Large intestine (tissue), 3 donors: ENCODE data around the gene NRG2. TPM values are rescaled to one million over a fixed set of nuclear protein-coding genes. Genes with fewer than 3 reads are reported as not detected.

Source experiments
- DNase-seq, 2 donors: peaks; one replicate each; pipeline versions ENCODE4 v3.0.0 to v3.0.0-alpha.2; 2013
- H3K27ac ChIP-seq: one replicate; pipeline ENCODE4 v1.5.1; 2013; ENCODE audit warnings: low read length
- H3K27me3 ChIP-seq: 2 replicates; pipeline ENCODE4 v1.6.1; 2013; ENCODE audit warnings: low read length; ENCODE audit not compliant: control insufficient read depth, insufficient read depth
- H3K36me3 ChIP-seq: 2 replicates; pipeline ENCODE4 v1.6.1; 2013; ENCODE audit warnings: low read length; ENCODE audit not compliant: control insufficient read depth, insufficient read depth
- H3K4me1 ChIP-seq: one replicate; pipeline ENCODE4 v1.6.1; 2013; ENCODE audit warnings: low read length; ENCODE audit not compliant: control insufficient read depth, insufficient read depth
- H3K4me3 ChIP-seq: one replicate; pipeline ENCODE4 v1.5.1; 2013; ENCODE audit warnings: low read length
- H3K9me3 ChIP-seq: one replicate; pipeline ENCODE4 v1.6.1; 2013; ENCODE audit warnings: mild to moderate bottlenecking, low read depth, low read length, moderate library complexity; ENCODE audit not compliant: control insufficient read depth
- WGBS: methylation state at CpG from one replicate; pipeline ENCODE4 v1.1.5; 2013; ENCODE audit warnings: low lambda C conversion rate; ENCODE audit not compliant: insufficient coverage; 5-methylcytosine and 5-hydroxymethylcytosine counted together
- polyA plus RNA-seq: library from polyadenylated mRNA; unstranded; fragments of 120-200 nt; gene quantifications from one replicate; pipeline ENCODE4 v1.2.1, GENCODE V29; 2013

Gene NRG2
- polyA plus RNA-seq, 1 donor, result 1.1 TPM

GRCh38 chr5:139877129-139877597 is 165.9 kb downstream of the NRG2 start:
- H3K27me3 ChIP-seq, result peaks cover 39% of the 10 kb centered on the region
- no peak overlapping the region for H3K4me3 ChIP-seq
- no peaks in the 10 kb centered on the region for H3K9me3 ChIP-seq
- no peak for DNase-seq
- H3K4me1 ChIP-seq, result peaks cover 5% of the 10 kb centered on the region
- no CpG with 5 or more reads among the region's 6 CpGs for WGBS
- H3K36me3 ChIP-seq, result no peaks in the 10 kb centered on the region
- no peak overlapping the region for H3K27ac ChIP-seq

DNA sequence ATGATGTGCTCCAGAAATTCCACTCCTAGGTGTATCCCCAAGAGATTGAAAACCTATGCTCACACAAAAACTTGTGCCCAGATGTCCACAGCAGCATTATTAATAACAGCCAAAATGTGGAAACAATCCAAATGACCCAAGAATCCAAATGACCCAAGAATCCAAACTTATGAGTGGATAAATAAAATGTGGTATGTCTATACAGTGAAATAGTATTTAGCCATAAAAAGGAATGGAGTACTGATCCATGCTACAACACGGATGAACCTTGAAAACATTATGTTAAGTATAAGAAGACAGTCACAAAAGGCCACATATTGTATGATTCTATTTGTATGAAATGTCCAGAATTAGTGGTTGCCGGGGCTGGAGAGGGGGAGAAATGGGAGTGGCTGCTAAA is 167.1 kb downstream of the NRG2 start:
- Histone ChIP-seq H3K27ac (no peak overlapping the region), H3K4me1 (peaks cover 5% of the 10 kb centered on the region), H3K36me3 (no peaks in the 10 kb centered on the region), H3K9me3 (no peaks in the 10 kb centered on the region), H3K4me3 (no peak overlapping the region), H3K27me3 (peaks cover 37% of the 10 kb centered on the region)
- WGBS, result 92% methylated on average over 2 of the region's 2 CpGs
- no peak for DNase-seq

GRCh38 chr5:139872851-139873794 is 170.0 kb downstream of the NRG2 start:
- no CpG with 5 or more reads among the region's 16 CpGs for WGBS
- Histone ChIP-seq H3K4me1 (no peaks in the 10 kb centered on the region), H3K27me3 (peaks cover 22% of the 10 kb centered on the region), H3K27ac (no peak overlapping the region), H3K9me3 (no peaks in the 10 kb centered on the region), H3K4me3 (no peak overlapping the region), H3K36me3 (no peaks in the 10 kb centered on the region)
- DNase-seq, result no peak

DNA sequence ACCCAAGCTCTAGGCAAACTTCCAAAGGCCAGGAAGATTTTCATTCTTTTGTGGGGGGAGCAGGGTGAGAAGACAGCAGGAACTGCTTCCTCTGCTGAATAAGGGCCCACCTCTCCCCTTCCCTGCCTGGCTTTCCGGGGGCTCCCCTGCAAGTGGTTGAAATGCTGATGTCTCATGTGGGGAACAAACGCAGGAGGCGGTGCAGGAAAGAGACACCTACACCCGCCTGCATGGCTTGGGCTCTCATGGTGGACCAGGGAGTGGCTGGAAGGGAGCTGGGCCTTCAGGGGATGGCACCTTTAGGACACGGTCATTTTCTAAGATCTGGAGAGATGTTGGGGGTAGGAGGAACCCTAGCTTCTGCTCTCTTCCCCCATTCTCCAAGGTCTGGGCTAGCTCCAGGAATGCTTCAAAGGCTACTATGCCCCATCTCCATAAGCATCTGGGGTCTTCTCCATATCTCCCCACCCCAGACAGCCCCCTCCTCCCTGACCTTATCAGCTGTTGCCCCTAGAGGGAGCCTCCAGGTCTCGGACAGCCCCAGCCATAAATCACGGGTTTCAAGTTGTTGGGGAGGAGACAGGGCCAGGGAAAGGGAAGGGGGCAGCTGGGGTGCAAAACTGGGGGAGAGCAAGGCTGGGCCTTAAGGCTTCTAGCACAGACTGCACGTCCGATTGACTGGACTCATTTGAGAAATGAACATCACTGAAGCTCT is 170.9 kb downstream of the NRG2 start:
- Histone ChIP-seq H3K27ac (no peak overlapping the region), H3K9me3 (no peaks in the 10 kb centered on the region), H3K27me3 (peaks cover 23% of the 10 kb centered on the region), H3K4me1 (no peaks in the 10 kb centered on the region), H3K4me3 (no peak overlapping the region), H3K36me3 (no peaks in the 10 kb centered on the region)
- DNase-seq, result no peak
- WGBS, result no CpG with 5 or more reads among the region's 9 CpGs

- Histone ChIP-seq H3K36me3 (no peaks in the 10 kb centered on the region), H3K27me3 (peaks cover 25% of the 10 kb centered on the region), H3K27ac (no peak overlapping the region), H3K4me3 (no peak overlapping the region), H3K9me3 (no peaks in the 10 kb centered on the region), H3K4me1 (no peaks in the 10 kb centered on the region)
- no CpG with 5 or more reads among the region's 9 CpGs for WGBS
- DNase-seq, result no peak
These were observed 171.5 kb downstream of the NRG2 start for GRCh38 chr5:139871614-139872013.

DNA sequence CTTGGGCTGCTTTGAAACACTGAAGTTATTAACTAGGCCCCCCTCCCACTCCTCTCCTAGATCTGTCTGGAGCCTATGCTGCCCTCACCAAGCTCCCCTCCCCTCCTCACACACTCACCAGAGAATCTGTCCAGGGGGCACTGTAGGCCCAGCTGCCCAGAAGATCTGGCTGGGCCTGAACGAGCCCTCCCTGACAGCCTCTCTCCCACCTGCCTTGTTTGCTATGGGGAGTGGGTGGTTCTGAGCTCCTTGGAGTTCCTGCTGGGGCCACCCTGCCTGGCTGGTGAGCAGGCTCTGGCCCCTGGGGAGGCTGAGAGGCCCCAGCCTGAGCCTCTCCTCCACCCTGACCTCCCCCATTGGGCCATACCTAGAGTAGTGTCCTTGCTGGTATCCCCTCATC is 172.4 kb downstream of the NRG2 start:
- Histone ChIP-seq H3K27ac (no peak overlapping the region), H3K4me3 (no peak overlapping the region), H3K4me1 (no peaks in the 10 kb centered on the region), H3K9me3 (no peaks in the 10 kb centered on the region), H3K27me3 (peaks cover 25% of the 10 kb centered on the region), H3K36me3 (no peaks in the 10 kb centered on the region)
- no peak for DNase-seq
- WGBS, result no CpG with 5 or more reads among the region's 1 CpG

- no peak overlapping the region for H3K27ac ChIP-seq
- no peaks in the 10 kb centered on the region for H3K9me3 ChIP-seq
- H3K4me1 ChIP-seq, result no peaks in the 10 kb centered on the region
- no peak for DNase-seq
- no peaks in the 10 kb centered on the region for H3K36me3 ChIP-seq
- 40% methylated on average over 1 of the region's 9 CpGs for WGBS
- peaks cover 30% of the 10 kb centered on the region for H3K27me3 ChIP-seq
- no peak overlapping the region for H3K4me3 ChIP-seq
These were observed 173.9 kb downstream of the NRG2 start for GRCh38 chr5:139869042-139869790.

DNA sequence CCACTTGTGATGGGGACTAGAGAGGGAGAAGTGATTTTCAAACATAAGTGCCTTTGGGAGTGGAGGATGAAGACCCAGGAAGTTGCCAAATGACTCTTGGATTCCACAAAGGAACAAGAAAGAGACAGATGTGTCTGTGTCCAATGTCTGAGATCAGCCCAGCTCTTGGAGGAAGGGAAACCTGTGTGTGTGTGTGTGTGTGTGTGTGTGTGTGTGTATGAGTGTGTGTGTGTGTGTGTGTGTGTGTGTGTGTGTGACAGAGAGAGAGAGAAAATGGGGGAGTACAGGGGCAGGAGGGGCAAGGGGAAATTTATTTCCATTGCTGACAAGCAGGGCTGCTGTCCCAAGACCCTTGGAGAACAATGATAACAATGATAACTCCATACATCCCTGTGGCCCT is 175.5 kb downstream of the NRG2 start:
- Histone ChIP-seq H3K4me3 (no peak overlapping the region), H3K27me3 (peaks cover 24% of the 10 kb centered on the region), H3K9me3 (no peaks in the 10 kb centered on the region), H3K36me3 (no peaks in the 10 kb centered on the region), H3K4me1 (no peaks in the 10 kb centered on the region), H3K27ac (no peak overlapping the region)
- no peak for DNase-seq

DNA sequence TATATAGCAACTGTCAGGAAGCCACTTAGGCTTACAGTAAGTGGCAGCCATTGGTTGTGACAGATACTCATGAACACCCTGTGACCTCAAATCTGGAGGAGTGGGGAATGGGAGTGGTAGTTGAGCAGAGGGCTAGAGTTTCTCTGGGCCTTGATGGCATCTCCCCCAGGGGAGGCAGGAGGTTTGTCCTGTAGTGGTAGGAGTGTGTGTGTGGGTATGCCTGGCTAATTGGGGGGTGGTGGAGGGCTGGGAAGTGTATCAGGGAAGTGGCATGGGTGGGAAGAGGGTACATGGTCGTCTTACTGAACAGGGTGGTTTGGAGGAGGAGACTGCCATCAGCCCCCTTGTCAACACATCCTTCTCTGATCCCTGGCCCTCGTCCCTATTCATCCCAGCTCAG is 176.0 kb downstream of the NRG2 start:
- H3K27ac ChIP-seq, result no peak overlapping the region
- no CpG with 5 or more reads among the region's 2 CpGs for WGBS
- no peaks in the 10 kb centered on the region for H3K9me3 ChIP-seq
- H3K4me3 ChIP-seq, result no peak overlapping the region
- H3K4me1 ChIP-seq, result no peaks in the 10 kb centered on the region
- H3K27me3 ChIP-seq, result peaks cover 20% of the 10 kb centered on the region
- H3K36me3 ChIP-seq, result no peaks in the 10 kb centered on the region
- DNase-seq, result no peak
